GM19240 (cell line): ENCODE results near the gene OPCML.

Experiments
- DNase-seq: peaks from one replicate; pipeline ENCODE4 v3.0.0; 2011; ENCODE audit warnings: low spot score; ENCODE audit not compliant: insufficient read length

The OPCML gene

DNA sequence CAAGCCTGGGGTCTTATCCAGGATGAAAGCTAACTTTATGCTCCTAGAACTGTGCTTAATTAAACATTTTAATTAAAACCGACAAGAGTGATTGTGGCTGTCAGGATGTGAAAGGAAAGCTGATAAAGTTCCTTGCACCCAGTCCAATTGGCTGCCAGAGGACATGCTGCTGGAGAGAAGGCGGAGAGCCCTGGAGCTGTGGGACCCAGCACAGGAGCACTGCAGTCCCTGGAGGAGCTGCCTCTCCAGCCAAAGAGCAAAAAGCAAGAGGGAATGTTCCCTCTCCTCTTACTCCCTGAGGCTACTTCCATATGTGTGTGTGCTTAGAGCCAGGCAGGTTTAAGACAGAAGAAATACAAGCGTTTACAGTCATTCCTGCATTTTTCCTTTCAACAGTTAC lies 118.6 kb downstream of the OPCML start:
- no peak for DNase-seq

DNA sequence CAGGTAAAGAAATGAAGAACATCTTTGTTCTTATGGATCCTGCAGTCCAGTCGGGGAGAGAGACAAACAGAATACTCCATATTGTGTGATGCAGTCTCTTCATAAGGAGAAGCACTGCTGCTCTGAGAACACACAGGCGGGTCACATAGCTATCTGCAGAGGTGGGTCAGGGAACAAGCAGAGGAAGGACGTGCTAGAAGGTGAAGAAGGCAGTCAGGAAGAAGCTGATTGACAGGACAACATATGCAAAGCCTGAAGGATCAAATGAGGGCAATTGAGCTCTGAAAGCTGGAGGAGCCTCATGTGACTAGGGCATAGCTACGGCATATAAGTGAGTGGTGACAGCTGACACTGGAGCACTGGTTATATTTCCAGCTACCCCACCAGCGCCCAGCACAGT lies 122.5 kb downstream of the OPCML start:
- DNase-seq = no peak

DNA sequence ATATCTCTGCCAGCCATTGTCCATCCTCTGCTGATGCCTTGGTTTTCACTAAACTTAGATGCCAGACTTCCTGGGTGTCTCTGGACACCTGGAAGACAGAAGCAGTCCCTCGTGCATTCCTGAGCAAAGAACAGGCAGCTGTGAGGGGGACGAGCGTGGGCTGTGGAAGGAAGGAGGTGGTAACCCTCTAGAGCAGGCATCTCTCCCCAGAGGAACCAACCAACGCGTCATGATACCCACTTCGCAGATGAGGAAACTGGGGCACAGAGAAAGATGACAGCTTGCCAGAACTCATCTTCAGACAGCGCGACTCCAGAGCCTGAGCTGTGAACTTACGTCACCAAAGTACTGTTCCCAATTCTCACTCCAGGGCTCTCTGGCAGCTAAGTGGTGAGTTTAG lies 123.4 kb downstream of the OPCML start:
- DNase-seq = no peak

DNA sequence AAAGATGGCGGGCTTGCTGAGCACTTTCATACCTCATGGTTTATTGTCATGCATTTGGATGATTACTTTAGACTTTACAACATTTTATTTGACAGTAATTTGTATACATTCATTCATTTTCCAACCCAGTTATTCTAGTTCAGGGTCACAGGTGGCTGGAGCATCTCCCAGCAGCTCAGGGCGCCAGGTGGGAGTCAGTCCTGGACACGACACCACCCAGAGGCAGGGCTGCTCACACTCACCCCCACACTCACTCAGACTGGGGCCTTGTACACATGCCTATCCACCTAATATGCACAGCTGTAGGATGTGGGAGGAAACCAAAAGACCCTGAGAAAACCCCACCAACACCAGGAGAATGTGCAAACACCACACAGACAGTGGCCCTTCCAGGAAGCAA lies 123.9 kb downstream of the OPCML start:
- DNase-seq = no peak

DNA sequence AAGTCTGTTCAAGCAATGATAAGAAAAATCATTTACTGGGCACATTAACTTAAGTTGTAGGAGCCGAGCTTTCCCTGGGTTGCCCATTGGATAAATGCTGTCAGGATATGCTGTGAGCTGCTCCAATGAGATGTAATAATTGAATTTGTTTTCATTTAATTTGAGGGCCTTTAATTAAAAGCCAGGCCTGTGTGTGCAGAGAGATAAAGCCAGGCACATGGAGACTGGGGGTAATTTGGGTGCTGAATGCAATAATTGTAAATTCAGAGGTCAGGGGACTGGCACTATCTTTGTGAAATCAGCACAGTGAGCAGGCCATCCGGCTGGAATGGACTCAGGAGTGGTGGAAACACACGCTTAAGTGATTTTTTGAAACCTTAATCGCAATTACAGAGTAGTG lies 125.8 kb downstream of the OPCML start:
- no peak for DNase-seq

DNA sequence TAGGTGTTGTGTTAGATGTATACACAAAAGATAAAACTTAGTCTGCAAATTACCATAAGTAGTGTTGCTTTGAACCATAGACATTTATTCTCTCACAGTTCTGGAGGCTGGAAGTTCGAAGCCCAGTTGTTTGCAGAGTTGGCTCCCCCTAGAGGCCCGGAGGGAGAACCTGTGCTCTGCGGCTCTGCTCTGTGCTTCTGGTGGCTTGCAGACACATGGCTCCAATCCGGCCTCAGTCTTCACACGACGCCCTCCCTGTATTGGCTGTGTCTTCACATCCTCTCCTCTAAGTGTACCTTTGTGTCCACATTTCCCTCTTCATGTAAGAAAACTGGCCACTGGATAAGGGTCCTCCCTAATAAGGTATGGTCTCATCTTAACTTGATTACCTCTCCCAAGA lies 128.4 kb downstream of the OPCML start:
- DNase-seq = no peak

DNA sequence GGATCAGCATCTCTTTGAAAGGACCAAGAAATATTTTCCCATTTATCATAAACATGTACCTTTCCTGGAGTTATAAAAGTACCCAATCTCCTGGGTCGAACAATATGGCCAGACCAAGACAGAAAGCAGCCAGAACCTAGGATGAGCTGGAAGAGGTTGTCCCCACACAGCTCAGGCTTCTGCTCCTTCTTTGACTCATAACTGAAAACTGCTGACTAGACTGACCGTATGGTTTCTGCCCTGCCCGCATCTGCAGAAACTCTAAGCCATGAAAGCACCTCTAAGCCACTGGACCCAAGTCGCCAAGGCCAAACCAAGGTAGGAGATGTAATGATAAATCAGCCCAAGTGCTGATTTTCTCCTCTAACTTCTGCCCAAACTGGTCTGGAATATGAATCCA lies 129.8 kb downstream of the OPCML start:
- no peak for DNase-seq

DNA sequence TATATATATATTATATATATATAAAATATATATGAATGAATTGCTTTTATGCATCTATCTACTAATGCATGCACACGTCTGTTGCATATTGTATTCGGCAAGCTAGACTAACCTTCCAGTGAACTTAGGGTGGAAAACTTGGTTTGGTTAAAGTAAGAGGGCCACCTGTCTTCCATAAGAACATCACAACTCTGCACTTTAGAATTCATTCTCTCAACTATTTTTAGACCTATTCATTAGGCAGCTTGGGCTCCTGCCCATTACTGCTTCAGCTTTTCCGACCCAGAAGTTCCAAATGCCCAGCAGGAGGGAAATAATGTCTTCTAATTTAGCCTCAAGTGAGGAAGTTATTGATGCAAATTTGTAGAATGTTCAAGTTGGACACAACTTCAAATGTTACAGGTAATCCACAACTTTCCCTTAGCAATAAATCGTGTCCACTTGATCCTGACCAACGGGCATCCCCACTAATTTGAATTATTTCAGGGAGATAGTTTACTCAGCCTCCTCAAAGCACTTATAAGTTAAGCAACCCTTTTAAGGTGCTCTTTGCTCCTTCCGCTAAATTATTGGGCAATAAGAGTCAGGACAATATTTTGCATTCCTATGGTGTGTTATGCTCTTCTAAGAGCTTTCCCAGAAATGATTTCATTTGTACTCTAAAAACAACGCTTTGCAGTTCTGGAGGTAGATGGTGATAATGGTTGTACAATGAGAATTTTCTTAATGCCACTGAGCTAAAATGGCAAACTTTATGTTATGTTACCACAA lies 132.3 kb downstream of the OPCML start:
- DNase-seq = no peak

DNA sequence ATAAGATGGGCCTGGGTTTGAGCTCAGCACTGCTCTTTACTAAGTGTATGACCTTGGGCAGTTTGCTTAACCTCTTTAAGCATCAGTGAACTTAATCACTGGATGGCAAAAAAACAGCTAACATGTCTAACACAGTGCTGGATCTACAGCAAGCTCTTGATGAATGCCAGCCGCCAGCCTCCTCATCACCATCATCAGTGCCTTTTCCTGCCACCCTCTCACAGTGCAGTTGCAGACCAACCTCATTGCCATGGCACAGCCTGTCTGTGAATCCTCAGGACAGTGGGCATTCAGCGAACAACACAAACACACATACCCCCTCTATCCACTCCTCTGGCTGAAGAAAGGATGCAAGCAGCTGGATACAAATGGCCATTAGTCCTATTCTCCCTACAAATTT lies 133.0 kb downstream of the OPCML start:
- no peak for DNase-seq

DNA sequence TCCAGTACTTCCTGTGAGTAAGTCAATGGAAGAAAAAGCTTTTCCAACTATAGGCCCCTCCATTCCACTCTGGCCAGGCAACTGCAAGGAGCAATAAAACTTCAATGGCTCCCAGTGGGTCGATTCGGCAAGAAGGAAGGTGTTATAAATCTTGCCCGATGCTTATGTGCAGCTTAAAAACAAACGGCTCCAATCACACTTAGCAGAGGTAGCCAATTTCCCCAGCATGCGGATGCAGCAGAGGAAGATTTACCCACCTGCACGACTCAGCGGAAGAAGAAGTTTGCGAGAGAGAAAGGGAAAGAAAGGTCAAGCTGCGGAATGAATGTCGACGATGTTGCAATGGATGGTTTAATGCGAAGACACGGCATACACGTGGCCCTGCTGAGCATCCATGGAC lies 141.5 kb downstream of the OPCML start:
- no peak for DNase-seq

DNA sequence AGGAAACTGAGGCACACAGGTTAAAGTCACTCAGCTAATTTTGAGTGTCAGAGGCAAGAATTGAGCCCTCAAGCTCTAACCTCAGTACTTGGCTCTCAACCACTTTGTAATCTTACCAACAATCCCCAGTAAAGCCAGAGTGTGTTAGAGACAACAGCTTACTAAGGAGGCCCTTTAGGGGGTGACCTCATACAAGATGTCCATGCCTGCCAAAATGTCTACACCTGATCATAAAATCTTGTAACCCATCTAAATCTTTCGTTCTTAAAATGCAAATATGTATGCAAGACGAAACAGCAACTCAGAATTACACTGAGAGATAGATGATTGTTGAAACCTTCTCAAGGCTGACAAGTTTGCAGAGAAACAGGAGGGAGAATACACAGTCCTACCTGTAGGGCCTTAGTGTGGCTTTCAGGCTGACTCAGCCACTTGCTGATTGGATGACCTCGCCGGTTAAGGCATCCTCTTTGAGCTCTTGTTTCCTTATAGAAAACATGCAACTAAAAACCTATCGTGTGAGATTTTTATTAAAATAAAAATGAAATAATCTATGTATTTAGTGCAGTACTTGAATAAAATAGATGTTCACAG lies 143.2 kb downstream of the OPCML start:
- no peak for DNase-seq

DNA sequence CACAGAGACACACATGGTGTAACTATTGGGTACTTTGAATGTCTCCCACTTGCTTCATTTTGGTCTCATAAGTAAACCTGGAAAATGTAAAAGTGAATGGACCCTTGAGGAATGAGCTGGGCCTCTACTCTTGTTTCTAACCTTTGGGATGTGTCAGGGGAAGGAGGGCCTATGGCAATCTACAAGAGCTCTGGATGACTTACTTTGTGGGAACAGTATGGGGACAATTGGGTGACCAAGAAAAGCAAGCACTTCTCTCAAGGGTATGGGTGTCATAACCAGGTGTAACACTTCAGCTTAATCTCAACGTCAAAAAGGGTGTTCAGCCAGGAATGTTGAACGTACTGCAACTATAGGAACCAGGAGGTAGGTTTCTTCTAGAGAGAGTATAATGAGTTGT lies 144.0 kb downstream of the OPCML start:
- DNase-seq = no peak

DNA sequence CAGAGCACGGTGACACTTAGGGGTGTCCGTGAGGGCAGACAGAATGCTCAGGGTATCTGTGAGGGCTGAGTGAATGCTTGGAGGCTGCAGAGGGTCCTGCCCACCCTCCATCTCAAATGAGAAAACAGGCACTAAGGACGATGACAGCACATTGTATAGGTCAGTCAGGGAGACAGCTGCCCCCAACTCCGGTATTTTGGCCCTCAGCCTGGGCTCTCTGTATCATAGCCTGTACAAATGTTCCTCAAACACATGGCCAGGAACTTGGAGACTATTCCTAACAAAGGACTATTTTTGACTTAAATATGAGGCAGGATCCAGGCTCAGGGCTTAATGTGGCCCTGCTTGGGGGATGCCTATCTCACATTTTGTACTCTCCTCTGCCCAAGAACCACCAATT lies 145.4 kb downstream of the OPCML start:
- DNase-seq = no peak

DNA sequence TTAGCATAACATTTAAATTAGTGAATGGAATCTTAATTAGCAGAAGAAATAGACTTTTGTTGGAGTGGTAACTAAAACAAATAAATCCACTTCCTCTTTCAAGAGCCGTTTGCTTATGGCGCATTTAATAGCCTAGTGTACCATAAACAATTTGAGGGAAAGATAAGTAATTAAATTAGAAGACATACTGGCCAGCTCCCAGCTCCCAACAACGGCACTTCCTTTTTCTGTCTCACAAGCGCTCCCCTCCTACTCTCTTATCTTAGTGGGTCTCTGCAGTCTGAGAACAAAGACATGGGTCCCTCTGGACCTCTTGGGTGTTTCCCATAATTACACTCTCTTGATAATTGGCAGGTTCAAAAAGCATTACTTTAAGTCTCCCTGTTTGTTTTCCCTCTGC lies 146.0 kb downstream of the OPCML start:
- DNase-seq = no peak

DNA sequence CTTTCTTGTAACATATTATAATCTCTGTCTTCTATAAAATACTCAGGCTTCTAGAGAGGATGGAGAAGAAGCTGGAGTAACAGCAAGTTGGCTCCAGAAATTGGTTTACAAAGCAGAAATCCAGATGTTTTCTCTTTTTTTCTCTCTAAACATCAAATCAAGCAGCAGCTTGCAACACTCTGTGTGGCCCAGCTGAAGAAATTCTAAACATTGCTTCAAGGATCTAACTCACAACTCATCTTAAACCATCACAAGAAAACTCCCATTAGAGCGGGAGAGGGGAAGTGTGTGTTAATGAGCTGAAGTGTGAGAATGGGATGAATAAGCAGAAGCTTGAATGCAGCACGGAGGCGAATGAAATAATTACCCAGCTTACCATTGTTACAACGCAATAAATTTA lies 146.5 kb downstream of the OPCML start:
- no peak for DNase-seq

DNA sequence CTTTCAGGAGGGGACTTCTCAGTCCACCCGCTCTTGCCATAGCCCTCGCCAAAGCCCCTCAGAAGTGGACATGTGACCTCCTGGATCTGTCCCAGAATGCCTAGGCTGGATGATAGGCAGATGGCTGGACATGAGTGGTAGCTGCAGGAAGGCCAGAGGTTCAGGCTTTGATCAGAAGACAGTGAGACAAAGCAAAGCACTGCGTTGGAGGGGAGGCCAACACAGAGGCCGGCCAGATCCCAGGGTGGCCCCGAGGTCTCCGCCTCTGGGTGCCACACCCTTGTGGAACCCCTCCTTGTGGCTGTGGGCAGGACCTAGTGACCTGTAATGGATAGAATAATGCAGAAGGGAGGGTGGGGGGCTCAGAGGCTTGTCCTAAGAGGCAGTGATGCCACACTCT lies 147.6 kb downstream of the OPCML start:
- no peak for DNase-seq

DNA sequence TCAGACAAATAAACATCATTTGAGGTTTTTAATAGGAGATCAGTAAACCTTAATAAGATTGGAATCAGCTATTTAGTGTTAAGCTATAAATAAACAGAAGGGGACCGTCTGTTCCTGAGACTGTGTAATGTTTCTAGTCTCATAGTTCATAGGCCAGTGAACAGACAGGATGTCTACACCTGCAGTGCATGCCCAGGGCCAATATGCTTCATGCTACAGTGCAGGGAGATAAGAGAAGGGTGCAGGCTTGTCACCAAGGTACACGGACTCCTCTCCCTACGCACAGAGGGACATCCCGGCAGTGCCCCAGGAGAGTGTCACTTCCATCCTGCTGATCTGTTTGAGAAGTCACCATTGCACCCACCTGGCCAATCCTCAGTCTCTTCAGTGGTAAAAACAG lies 148.6 kb downstream of the OPCML start:
- no peak for DNase-seq

DNA sequence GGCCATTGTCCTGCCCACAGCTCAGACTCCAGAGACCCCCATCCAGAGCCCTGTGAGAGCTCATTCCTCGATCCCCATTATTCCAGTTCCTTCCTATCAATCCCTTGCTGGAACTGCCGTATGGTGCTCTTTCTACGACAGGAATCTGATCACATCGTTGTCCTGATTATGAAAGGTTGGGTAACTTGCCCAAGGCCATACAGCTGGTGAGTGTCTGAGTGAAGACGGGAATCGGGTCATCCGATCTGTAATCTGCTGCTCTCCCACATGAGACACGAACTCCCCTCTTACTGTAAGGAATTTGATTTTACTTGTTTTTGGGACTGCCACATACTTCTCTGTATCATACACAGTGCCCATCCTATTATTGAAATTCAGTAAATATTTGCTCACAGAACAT lies 149.1 kb downstream of the OPCML start:
- no peak for DNase-seq

DNA sequence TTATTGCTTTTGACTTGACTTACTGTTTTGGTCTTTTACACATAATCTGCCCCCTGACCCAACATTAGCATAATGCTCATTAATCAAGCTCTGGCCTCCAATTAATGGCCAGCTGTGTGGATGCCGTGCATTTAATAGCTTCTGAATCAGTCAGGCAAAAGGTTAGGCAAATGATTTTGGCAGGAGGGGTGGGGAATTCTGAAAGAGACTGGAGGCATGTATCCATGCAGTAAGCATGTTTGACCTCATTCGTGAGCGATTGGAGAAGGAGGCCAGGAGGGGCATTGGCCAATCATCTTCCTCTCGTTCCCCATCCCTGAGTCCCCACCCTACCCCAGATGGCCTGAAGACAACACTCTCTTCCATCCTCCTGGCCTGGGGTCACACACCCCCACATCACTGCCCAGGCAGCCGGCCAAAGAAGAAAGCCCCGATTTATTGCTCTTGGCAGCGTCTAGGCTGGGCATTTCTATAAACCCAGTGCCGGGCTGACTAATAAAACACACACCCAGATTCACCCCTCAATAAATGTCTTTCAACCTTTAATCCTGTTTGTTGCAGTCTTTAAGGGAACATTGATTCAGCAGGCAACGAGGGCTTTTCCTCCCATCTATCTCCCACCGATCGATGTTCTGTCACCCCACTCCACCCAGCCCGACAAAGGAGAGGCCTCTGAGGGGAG lies 150.0 kb downstream of the OPCML start:
- no peak for DNase-seq

DNA sequence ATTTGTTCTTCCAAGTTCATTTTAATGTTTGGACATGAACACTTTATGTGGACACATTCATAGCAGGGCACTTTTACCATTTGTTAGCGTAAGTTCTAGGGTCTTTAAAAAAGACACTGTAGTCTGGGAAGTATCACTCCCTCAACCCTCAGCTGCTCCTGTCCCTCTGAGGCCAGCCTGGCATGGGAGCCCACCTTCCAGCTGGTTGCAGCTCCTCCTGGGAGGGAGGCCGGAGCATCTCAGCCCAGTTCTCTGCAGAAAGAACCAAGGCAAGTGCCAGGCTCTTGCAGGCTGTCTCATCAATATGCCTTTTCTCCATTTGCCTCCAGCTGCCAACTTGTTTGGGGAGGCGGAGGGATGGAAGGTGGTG lies 150.6 kb downstream of the OPCML start:
- DNase-seq = no peak

DNA sequence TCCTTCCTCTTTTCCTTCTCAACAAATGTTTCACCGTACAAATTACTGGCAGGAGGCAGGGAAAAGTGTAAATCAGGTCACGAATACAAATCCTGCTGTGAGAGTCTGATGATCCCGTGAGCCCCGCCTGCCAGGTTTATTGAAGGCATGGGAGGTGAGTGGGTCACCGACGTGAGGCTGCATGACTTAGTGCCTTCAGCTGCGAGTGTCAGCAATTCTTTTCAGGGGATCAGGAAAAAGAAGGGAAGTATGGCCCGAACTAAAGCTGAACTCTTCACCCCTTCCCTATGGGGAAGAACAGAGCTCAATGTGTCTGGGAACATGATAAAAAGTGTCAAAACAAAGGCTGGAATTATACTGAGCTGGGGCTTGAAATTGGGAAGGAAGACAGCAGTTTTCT lies 166.2 kb downstream of the OPCML start:
- no peak for DNase-seq

DNA sequence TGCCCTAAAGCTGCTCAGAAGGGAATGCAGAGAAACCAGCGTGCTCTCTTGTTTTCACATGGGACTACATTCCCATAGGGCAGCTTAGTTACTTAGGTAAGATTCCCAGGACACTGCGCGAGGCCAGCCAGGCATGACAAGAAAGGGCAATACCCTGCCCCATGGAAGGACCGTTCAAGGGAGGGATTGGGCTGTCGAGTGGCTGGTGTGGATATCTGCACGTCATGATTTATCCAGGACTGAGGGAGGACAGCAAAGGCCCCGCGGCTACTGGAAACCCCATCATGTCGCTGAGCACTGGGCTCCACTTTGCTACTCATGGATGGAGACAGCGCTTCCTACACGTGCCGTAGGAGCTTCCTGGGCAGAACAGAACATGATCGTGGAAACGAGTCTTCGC lies 169.4 kb downstream of the OPCML start:
- no peak for DNase-seq

DNA sequence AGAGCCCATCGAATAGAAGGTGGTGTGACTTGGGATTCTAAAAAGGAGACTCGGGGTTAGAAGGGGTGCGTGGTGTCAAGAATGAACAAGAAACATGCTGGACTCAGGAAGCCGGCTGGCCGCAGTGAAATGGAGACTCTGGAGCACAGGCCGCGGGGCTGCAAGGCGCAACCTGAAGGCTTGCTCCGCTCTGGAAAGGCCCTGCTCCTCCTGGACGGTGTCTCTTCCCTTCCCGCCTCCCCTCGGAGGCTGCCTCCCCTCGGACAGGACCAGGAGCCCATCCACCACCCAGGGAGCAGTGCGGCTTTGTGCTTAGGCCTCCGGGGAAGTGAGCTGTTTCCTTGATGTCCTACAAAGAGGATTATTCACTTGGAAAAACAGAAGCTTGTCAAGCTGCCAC lies 170.1 kb downstream of the OPCML start:
- DNase-seq = no peak
